ENCODE data around the gene IL17C. TPM values are rescaled to one million over a fixed set of nuclear protein-coding genes. Genes with fewer than 3 reads are reported as not detected.

IL17C gene
- total RNA-seq, 1 experiment from 2014 or later = 0.28 TPM

DNA sequence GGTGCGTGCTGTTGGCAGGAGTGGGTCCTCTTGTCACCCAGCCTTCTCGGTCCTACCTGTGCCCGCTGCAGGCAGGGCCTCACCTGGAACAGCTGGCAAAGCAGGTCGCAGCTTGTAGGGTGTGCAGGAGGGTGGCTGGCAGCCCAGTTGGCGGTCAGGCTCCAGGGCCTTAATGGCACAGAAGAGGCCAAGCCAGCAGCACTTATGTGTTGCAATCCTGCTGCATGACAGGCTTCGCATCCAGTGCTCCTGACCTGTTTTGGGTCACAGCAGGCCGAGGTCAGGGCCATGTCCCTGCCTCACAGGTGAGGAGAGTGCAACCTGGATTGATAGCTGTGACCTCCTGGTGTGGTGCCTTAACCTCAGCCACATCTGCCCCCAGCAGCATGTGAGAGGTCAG is 36.3 kb upstream of the IL17C start:
- no TSS peak for BruUV-seq (replicated peaks)
- TF ChIP-seq EZH2 (IDR thresholded peaks at IDR 0.05; ENCODE audit: borderline replicate concordance, low read depth, low read length, poor library complexity, severe bottlenecking) = no peak
- TF ChIP-seq, protein P1, sequence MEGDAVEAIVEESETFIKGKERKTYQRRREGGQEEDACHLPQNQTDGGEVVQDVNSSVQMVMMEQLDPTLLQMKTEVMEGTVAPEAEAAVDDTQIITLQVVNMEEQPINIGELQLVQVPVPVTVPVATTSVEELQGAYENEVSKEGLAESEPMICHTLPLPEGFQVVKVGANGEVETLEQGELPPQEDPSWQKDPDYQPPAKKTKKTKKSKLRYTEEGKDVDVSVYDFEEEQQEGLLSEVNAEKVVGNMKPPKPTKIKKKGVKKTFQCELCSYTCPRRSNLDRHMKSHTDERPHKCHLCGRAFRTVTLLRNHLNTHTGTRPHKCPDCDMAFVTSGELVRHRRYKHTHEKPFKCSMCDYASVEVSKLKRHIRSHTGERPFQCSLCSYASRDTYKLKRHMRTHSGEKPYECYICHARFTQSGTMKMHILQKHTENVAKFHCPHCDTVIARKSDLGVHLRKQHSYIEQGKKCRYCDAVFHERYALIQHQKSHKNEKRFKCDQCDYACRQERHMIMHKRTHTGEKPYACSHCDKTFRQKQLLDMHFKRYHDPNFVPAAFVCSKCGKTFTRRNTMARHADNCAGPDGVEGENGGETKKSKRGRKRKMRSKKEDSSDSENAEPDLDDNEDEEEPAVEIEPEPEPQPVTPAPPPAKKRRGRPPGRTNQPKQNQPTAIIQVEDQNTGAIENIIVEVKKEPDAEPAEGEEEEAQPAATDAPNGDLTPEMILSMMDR (conservative IDR thresholded peaks at IDR 0.05; ENCODE audit: low read depth, low read length) = no peak
- H3K9me3 ChIP-seq (ENCODE audit: low read depth, low read length, poor library complexity, severe bottlenecking) = no peaks in the 10 kb centered on the region
- ChIA-PET CTCF (no interaction called here), POLR2A (ENCODE audit: low non-redundant PET) (no interaction called here)
- H3K36me3 ChIP-seq (ENCODE audit: insufficient read depth, low read length, poor library complexity, severe bottlenecking) = peaks cover 48% of the 10 kb centered on the region
- no peak overlapping the region for H3K27ac ChIP-seq (ENCODE audit: low read depth, low read length, poor library complexity, severe bottlenecking)
- intact Hi-C loops (cut with micrococcal nuclease; ENCODE audit: unreplicated experiment) = no loop called here
- no peak for DNase-seq (ENCODE audit: low spot score)
- H3K4me3 ChIP-seq (ENCODE audit: low read depth, low read length, poor library complexity, severe bottlenecking) = no peak overlapping the region
- no peaks in the 10 kb centered on the region for H3K27me3 ChIP-seq (replicated peaks; ENCODE audit: insufficient read depth, low read depth, low read length, poor library complexity)
- H3K4me1 ChIP-seq (ENCODE audit: insufficient read depth, low read length, poor library complexity, severe bottlenecking) = no peaks in the 10 kb centered on the region

DNA sequence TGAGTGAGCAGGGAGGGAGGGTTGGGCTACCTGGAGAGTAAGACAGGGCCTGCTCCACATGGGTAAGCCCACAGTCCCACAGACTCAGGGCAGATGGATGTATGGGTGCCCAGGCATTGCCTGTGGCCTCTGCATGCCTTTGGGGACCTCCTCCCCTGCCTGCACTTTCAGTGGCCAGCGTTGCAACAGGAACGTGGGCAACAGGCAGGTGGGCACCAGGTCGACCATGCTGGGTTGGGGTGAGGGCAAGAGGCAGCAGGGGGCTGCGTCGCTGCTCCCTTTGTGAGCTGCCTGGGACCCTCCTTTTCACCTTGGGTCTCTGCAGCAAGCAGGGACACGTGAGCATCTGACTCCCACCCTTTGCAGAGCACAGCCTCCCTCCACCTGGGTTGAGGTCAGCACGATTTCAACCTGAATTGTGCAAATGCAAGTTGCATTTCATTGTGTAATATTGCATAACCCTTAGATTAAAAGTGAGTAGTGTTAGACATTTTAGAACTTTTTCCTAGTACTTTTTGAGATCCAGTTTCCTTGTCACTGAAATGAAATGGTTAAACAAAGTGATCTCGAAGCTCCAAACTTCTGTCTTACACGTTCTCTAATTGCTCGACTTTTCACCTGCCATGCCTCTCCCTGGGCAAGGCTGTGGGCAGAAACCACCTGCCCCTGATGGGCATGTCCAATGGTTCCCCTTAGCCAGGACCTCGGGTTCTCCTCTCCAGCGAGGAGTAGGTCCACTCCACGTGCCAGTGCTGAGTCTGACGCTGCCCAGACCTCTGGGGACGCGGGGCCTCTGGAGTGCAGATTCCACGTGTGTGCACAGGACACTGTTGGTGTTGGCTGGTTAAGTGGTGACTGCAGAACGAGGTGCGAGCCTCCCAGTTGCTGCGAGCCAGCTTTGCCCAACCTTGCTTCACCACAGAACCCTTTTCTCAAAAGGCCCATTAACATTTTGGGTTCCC is 32.9 kb upstream of the IL17C start:
- Histone ChIP-seq H3K27me3 (replicated peaks; ENCODE audit: insufficient read depth, low read depth, low read length, poor library complexity) (no peaks in the 10 kb centered on the region), H3K4me3 (ENCODE audit: low read depth, low read length, poor library complexity, severe bottlenecking) (no peak overlapping the region), H3K9me3 (ENCODE audit: low read depth, low read length, poor library complexity, severe bottlenecking) (no peaks in the 10 kb centered on the region), H3K36me3 (ENCODE audit: insufficient read depth, low read length, poor library complexity, severe bottlenecking) (peaks cover 39% of the 10 kb centered on the region), H3K27ac (ENCODE audit: low read depth, low read length, poor library complexity, severe bottlenecking) (no peak overlapping the region), H3K4me1 (ENCODE audit: insufficient read depth, low read length, poor library complexity, severe bottlenecking) (no peaks in the 10 kb centered on the region)
- DNase-seq (ENCODE audit: low spot score) = no peak
- TF ChIP-seq EZH2 (IDR thresholded peaks at IDR 0.05; ENCODE audit: borderline replicate concordance, low read depth, low read length, poor library complexity, severe bottlenecking) = no peak
- TF ChIP-seq, protein P1 (conservative IDR thresholded peaks at IDR 0.05; ENCODE audit: low read depth, low read length) = no peak
- intact Hi-C loops (cut with micrococcal nuclease; ENCODE audit: unreplicated experiment) = no loop called here
- CTCF ChIA-PET = no interaction called here
- no TSS peak for BruUV-seq (replicated peaks)
- POLR2A ChIA-PET (ENCODE audit: low non-redundant PET) = no interaction called here

DNA sequence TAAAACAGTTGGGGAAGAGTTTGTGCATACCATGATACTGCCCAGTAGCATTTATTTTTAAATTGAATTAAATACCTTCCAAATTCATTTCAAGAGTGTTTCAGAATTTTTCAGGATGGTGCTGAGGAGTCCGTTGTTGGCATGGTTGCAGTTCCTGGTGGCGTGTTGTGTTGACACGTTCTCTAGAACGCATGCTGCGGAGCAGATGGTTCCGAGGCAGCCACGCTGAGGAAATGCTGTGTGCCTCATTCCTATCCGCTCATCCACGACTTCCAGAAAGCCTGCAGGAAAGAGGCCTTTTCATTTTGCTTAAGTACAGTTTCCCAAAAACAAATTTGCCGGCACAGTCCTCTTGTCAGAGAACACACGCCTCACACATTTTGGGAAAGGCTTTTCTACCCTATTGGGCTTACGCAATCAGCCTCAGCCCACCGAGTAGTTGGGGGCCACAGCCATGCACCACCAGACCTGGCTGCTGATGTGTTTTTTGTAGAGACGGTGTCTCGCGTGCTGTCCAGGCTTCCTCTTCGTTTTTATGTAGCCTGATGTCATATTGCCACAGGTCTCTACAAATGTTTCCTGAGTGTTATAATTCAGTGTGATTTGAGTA is 32.1 kb upstream of the IL17C start:
- no peak for DNase-seq (ENCODE audit: low spot score)
- no peak for TF ChIP-seq EZH2 (IDR thresholded peaks at IDR 0.05; ENCODE audit: borderline replicate concordance, low read depth, low read length, poor library complexity, severe bottlenecking)
- TF ChIP-seq, protein P1 (conservative IDR thresholded peaks at IDR 0.05; ENCODE audit: low read depth, low read length) = no peak
- ChIA-PET POLR2A (ENCODE audit: low non-redundant PET) (no interaction called here), CTCF (no interaction called here)
- intact Hi-C loops (cut with micrococcal nuclease; ENCODE audit: unreplicated experiment) = no loop called here
- Histone ChIP-seq H3K4me3 (ENCODE audit: low read depth, low read length, poor library complexity, severe bottlenecking) (no peak overlapping the region), H3K36me3 (ENCODE audit: insufficient read depth, low read length, poor library complexity, severe bottlenecking) (peaks cover 41% of the 10 kb centered on the region), H3K27ac (ENCODE audit: low read depth, low read length, poor library complexity, severe bottlenecking) (no peak overlapping the region), H3K9me3 (ENCODE audit: low read depth, low read length, poor library complexity, severe bottlenecking) (no peaks in the 10 kb centered on the region), H3K27me3 (replicated peaks; ENCODE audit: insufficient read depth, low read depth, low read length, poor library complexity) (no peaks in the 10 kb centered on the region), H3K4me1 (ENCODE audit: insufficient read depth, low read length, poor library complexity, severe bottlenecking) (no peaks in the 10 kb centered on the region)
- no TSS peak for BruUV-seq (replicated peaks)

Measured in A673 (cell line).